Ovary (tissue), 10 donors: ENCODE results near the gene DUSP21. TPM values are rescaled to one million over a fixed set of nuclear protein-coding genes. Genes with fewer than 3 reads are reported as not detected.

Source experiments
- DNase-seq, 5 donors: peaks; one replicate each; pipeline ENCODE4 v3.0.0-alpha.2; 2019 to 2020
- H3K27ac ChIP-seq, 2 donors: fragments of 200-600 bp; one replicate each; pipeline versions ENCODE4 v1.5.1 to v1.8.0; 2019 to 2022
- H3K27me3 ChIP-seq: fragments of 200-600 bp; one replicate; pipeline ENCODE4 v1.8.0; 2022
- H3K36me3 ChIP-seq: fragments of 200-600 bp; sonication (generic); one replicate; pipeline ENCODE4 v1.5.1; 2019
- H3K4me1 ChIP-seq: one replicate; pipeline ENCODE4 v1.8.1; 2013; ENCODE audit warnings: mild to moderate bottlenecking, moderate library complexity; ENCODE audit not compliant: insufficient read depth
- H3K4me3 ChIP-seq: fragments of 200-600 bp; sonication (generic); one replicate; pipeline ENCODE4 v1.5.1; 2017
- H3K9me3 ChIP-seq, 2 donors: fragments of 200-600 bp in 1 of 2; sonication (generic) in 1 of 2; one replicate each; pipeline versions ENCODE4 v1.5.1 to v1.8.1; 2013 to 2019; ENCODE audit warnings: mild to moderate bottlenecking in 1 of 2, moderate library complexity in 1 of 2
- CTCF ChIP-seq, 3 donors: fragments of 450-650 bp in 2 of 3; fragments of 200-600 bp in 1 of 3; IDR thresholded peaks; one replicate each; pipeline versions ENCODE4 v1.5.1 to v1.8.0; 2016 to 2022; ENCODE audit warnings: antibody characterized with exemption in 3 of 3, mild to moderate bottlenecking in 1 of 3
- EP300 ChIP-seq: sonication (generic); formaldehyde crosslinking; IDR thresholded peaks from one replicate; pipeline ENCODE4 v1.6.1; 2017; ENCODE audit warnings: antibody characterized with exemption
- POLR2A ChIP-seq: fragments of 450-650 bp; IDR thresholded peaks from one replicate; pipeline ENCODE4 v1.6.1; 2017; ENCODE audit warnings: antibody characterized with exemption, mild to moderate bottlenecking, moderate library complexity
- WGBS, 3 donors: extraction: QIAGEN DNeasy Blood & Tissue Kit in 1 of 3; methylation state at CpG; one replicate each; pipeline versions ENCODE4 v1.1.5 to v1.1.7; 2013 to 2017; 5-methylcytosine and 5-hydroxymethylcytosine counted together
- intact Hi-C, 4 donors: fragments of 100-400 bp; cut with DNase I; formaldehyde crosslinking; loops; one replicate each; pipeline versions ENCODE4 v1.11.0 to v1.15.1; 2022 to 2023
- long read RNA-seq, 3 donors: library from polyadenylated mRNA in 2 of 3; unstranded in 2 of 3; transcript quantifications; one replicate each; pipeline ENCODE4 v2.0.0 and lab custom pipeline, GENCODE V29; 2021 to 2026
- polyA plus RNA-seq, 2 donors: library from polyadenylated mRNA; stranded (reverse); fragments of 200-250 nt in 1 of 2; fragments of 350-450 nt in 1 of 2; fragmentation: Illumina TruSeq in 1 of 2; extraction: RNeasy Lipid Tissue Mini Kit (QIAGEN cat#74804) in 1 of 2; gene quantifications; one replicate each; pipeline ENCODE4 v1.2.3, GENCODE V29; 2013 to 2014
- total RNA-seq, 7 donors: library from RNA; depleted of rRNA in 2 of 7; stranded (reverse); fragments of >200 nt in 2 of 7; fragmentation: NEBNext Ultra II Directional in 3 of 7; extraction: Animal tissue kit (Norgen Biotek cat#: 25700) in 3 of 7; gene quantifications; one replicate each; pipeline versions ENCODE4 v1.1.0 to v1.2.4, GENCODE V29; 2016 to 2023
- donor health status: DM: no; HTN: no; CAD: no; lungs with moderate emphysema.
- donor health status: DM: no; HTN: no; CAD: no.
- donor health status: Bipolar disorder and iron deficiency.
- donor health status: DM: yes; HTN: yes; CAD: no.
- donor health status: DM: no; HTN: no; CAD: no.
- donor health status: DM: yes; HTN: yes; CAD: no.

DUSP21 gene
- total RNA-seq (not detected), polyA plus RNA-seq (not detected)
- long read RNA-seq, donor 1, result 0 reads
- long read RNA-seq, donor 2, result 0 reads
- long read RNA-seq, donor 3, result 0 reads

DNA sequence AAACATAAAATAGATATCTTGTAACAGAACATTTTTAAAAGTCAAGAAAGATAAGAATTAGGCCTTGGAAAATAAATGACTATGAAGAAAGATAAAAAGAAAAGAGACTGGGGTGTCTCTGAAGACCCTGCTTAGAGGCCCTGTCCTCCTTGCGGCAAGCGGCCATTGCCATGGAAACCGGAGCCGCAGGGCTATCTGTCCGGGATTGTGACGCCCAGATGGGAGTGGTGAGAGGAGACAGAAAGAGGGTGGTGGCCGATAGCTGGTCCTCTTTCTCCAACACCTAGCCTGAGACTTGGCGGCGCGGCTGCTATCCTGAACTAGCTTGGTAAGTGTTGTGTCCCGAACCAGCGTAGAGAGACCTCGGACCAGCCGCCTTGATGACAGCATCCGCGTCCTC, at the start of gene DUSP21:
Gene DUSP21, plus strand, starts transcription at position 269 of the 400 bp plus-strand sequence. Its CDS starts 112 bp downstream, at position 381.
- Histone ChIP-seq H3K36me3 (no peaks in the 10 kb centered on the region), H3K27ac (no peak within 1 kb of the TSS), H3K27me3 (no peaks in the 10 kb centered on the region), H3K4me3 (no peak within 1 kb of the TSS), H3K9me3 (no peaks in the 10 kb centered on the region), H3K4me1 (no peaks in the 10 kb centered on the region)
- TF ChIP-seq POLR2A (no peak), CTCF (IDR thresholded peaks at IDR 0.05) (no peak), EP300 (no peak)
- intact Hi-C loops, result loop anchor here in 1 of 4 donors (5.0 kb wide), 1 partner anchor 1609 kb away; no protein-coding TSS in a partner anchor
- DNase-seq, result no peak
- WGBS, 3 donors, result 75 to 84% (median 83%) methylated on average over 16 of the region's 16 CpGs

- Histone ChIP-seq H3K27me3 (no peaks in the 10 kb centered on the region), H3K27ac (no peak overlapping the region), H3K4me3 (no peak overlapping the region), H3K4me1 (no peaks in the 10 kb centered on the region), H3K9me3 (no peaks in the 10 kb centered on the region), H3K36me3 (no peaks in the 10 kb centered on the region)
- 71 to 81% (median 73%) methylated on average over 3 of the region's 3 CpGs for WGBS, 3 donors
- no peak for DNase-seq
- no peak for TF ChIP-seq EP300
- no peak for TF ChIP-seq POLR2A
- TF ChIP-seq CTCF (IDR thresholded peaks at IDR 0.05), result no peak
- intact Hi-C loops, result no loop called here
Observed at GRCh38 chrX:44795945-44796450, 47.8 kb upstream of the DUSP21 start.

- Histone ChIP-seq H3K4me3 (no peak overlapping the region), H3K36me3 (no peaks in the 10 kb centered on the region), H3K9me3 (no peaks in the 10 kb centered on the region), H3K4me1 (no peaks in the 10 kb centered on the region), H3K27me3 (no peaks in the 10 kb centered on the region), H3K27ac (no peak overlapping the region)
- intact Hi-C loops, result no loop called here
- 65 to 71% (median 71%) methylated on average over 2 of the region's 2 CpGs for WGBS, 3 donors
- no peak for TF ChIP-seq POLR2A
- no peak for TF ChIP-seq EP300
- TF ChIP-seq CTCF (IDR thresholded peaks at IDR 0.05), result no peak
- DNase-seq, result no peak
Observed at GRCh38 chrX:44802613-44803012, 41.2 kb upstream of the DUSP21 start.

DNA sequence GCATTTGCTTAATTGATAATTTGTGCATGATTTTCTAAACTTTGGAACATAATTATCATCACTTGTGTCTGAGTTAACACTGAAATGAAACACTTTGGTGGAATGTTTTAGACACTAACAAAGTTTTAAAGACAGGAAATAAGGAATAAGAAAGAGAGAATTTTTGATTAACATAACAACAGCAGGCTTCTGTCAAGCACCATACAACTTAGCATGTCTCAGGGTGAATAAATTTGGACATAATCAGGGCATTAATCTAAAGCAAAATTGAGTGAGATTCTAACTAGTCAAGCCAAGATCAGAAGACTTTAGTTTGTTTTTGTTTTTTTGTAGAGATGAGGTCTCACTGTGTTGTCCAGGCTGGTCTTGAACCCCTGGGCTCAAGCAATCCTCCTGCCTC, 28.1 kb upstream of the DUSP21 start:
- Histone ChIP-seq H3K27ac (no peak overlapping the region), H3K9me3 (no peaks in the 10 kb centered on the region), H3K4me3 (no peak overlapping the region), H3K36me3 (no peaks in the 10 kb centered on the region), H3K27me3 (no peaks in the 10 kb centered on the region), H3K4me1 (no peaks in the 10 kb centered on the region)
- DNase-seq, result no peak
- intact Hi-C loops, result no loop called here
- TF ChIP-seq EP300, result no peak
- TF ChIP-seq POLR2A, result no peak
- TF ChIP-seq CTCF (IDR thresholded peaks at IDR 0.05), result no peak
